HCEC 1CT (cell line): Measurements from ENCODE around the gene EXT2.

ENCODE experiments used
- DNase-seq: peaks from one replicate; pipeline ENCODE4 v3.0.0-alpha.2; 2017

Gene EXT2

DNA sequence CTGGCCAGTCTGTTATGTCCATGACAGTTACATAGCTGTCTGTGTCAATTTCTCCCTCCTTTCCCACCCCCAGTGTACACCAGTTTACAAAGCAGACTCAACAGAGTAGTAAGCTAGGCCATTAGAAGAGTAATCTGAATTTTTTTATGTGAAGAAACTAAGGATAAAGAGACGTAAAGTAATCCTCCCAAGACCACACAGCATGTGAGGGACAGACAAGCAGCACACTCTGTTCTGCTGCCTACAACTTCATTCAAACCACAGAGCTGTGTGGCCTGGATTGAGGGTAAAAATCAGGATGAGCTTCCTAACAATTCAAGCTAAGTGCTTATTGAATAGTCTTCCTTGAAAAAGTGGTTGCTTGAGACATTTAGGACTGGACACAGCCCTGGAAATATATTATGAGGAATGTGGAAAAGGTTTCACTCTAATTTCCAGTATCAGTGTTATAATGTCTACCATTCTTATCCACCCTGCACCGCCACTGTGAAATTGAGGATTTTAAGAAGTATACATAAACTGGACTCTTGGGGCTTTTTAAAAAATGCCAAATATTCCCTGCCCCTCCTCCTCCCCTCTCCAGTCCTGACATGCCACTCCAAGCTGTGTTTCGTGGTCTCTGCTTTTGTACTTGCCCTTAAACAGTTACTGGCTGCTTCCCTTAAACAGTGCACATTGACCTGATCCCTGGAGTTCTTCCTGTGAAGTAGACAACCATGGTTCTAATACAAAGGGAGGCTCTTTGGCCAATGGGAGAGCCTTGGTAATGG, 40.9 kb downstream of the EXT2 start:
- no peak for DNase-seq

DNA sequence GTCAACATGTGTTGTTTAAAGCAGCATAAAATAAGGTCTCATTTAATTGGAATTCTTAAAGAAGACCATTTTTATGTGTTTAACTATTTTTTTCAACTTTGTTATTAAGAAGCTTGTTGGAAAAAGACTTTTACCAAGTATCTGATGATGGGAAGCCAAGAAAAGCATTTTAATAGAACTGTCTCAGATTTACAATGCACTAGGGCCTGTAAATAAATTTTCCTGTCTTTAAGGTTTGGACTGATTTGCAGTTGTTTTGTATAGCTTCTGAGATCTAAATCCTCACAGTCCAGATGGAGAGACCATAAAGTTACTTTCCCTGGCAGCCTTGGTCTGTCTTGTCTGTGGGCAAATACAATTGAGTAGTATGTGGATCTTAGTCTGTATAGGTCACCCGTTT, 41.6 kb downstream of the EXT2 start:
- DNase-seq = no peak

- peak; percentile 43 for DNase-seq
Observed at GRCh38 chr11:44138286-44138685, 42.8 kb downstream of the EXT2 start.

DNA sequence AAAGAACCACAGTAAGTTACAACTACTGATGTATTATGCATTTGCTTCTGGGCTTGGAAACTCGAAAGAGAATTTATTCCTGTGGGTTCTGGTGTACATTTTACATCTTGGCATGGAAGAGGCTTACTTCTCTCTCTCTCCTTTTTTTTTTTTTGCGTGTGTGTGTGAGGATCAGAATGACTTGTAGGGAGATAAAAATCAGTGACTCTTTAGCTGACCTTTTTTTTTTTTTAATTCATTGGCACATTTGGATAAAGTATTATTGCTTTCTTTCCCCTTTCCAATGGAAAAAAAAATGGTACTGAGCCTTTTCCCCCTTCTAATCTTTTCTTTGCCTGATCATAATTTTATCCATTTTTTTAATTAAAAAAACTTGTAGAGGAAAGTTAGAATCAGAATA, 43.5 kb downstream of the EXT2 start:
- no peak for DNase-seq

GRCh38 chr11:44139565-44140330, 44.3 kb downstream of the EXT2 start:
- no peak for DNase-seq

GRCh38 chr11:44140372-44140771, 44.9 kb downstream of the EXT2 start:
- DNase-seq = no peak

- no peak for DNase-seq
Observed at GRCh38 chr11:44140805-44141204, 45.3 kb downstream of the EXT2 start.

GRCh38 chr11:44143987-44144909, 48.8 kb downstream of the EXT2 start:
- no peak for DNase-seq

- DNase-seq = no peak
Observed at GRCh38 chr11:44145011-44145775, 49.7 kb downstream of the EXT2 start.

GRCh38 chr11:44146931-44147330, 51.5 kb downstream of the EXT2 start:
- no peak for DNase-seq

GRCh38 chr11:44147751-44148150, 52.3 kb downstream of the EXT2 start:
- DNase-seq = no peak

- DNase-seq = no peak
Observed at GRCh38 chr11:44149651-44150050, 54.2 kb downstream of the EXT2 start.

DNA sequence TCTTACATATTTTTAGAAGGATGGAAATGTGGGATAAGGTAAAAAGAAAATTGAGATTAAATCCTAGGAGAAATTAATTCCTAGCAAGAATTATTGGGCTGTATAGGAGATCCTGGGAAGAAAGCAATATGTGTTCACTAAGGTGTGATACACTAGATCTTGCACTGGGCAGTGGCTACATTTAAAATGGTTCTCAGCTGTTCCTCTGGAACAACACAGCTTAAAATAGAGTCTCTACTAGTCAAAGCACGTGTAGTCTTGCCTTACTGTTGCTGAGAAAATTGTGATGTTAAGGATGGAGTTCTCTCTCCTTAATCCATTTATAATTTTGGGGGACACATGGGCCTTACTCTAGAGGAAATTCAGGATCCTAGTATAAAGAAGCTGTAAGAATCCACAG, 54.9 kb downstream of the EXT2 start:
- no peak for DNase-seq

GRCh38 chr11:44157019-44157418, 61.5 kb downstream of the EXT2 start:
- DNase-seq = no peak

GRCh38 chr11:44158384-44158783, 62.9 kb downstream of the EXT2 start:
- DNase-seq = no peak

- DNase-seq = no peak
Observed at GRCh38 chr11:44159848-44160721, 64.6 kb downstream of the EXT2 start.

- no peak for DNase-seq
Observed at GRCh38 chr11:44162004-44162403, 66.5 kb downstream of the EXT2 start.

GRCh38 chr11:44162662-44163061, 67.2 kb downstream of the EXT2 start:
- DNase-seq = no peak

- DNase-seq = no peak
Observed at GRCh38 chr11:44165432-44165831, 70.0 kb downstream of the EXT2 start.

- DNase-seq = no peak
Observed at GRCh38 chr11:44167046-44167445, 71.6 kb downstream of the EXT2 start.

- DNase-seq = no peak
Observed at GRCh38 chr11:44171518-44171917, 76.0 kb downstream of the EXT2 start.

GRCh38 chr11:44172966-44173365, 77.5 kb downstream of the EXT2 start:
- DNase-seq = no peak
